NCI-H2196 treated with DMSO at 0.1 percent for 48 hours (cell line): ENCODE results near the gene ACTR5.

ENCODE experiments used
- DNase-seq: peaks from one replicate; lab custom pipeline; 2025; ENCODE audit not compliant: unreplicated experiment; lab: John Stamatoyannopoulos, UW

The ACTR5 gene

DNA sequence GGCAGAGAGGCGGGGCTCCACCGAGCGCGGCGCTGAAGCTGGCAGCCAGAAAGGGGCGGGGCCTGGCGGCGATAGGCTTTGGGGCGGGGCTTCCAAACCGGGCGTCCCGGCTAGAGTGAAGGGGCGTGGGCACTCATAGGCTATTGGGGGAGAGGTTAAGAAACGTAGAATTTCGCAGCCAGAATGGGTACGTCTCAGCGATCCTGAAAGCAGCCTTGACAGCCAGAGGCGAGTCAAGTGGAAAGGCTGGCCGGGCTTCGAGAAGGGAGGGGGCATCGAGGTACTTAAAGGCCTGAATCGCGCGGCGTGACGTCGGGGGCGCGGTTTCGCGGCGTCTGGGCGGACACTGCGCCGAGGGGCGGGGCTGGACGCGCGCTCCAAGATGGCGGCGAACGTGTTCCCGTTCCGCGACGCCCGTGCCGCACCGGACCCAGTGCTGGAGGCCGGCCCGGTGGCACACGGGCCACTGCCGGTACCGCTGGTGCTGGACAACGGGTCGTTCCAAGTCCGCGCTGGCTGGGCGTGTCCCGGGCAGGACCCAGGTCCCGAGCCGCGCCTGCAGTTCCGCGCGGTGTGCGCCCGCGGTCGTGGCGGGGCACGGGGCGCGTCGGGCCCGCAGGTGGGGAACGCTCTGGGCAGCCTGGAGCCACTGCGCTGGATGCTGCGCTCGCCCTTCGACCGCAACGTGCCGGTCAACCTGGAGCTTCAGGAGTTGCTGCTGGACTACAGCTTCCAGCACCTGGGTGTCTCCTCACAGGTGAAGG is at the start of gene ACTR5:
Gene ACTR5 (plus strand): TSS at position 364 of the 764 bp plus-strand sequence. CDS start 19 bp downstream, at position 383.
- peak; percentile 92 for DNase-seq

DNA sequence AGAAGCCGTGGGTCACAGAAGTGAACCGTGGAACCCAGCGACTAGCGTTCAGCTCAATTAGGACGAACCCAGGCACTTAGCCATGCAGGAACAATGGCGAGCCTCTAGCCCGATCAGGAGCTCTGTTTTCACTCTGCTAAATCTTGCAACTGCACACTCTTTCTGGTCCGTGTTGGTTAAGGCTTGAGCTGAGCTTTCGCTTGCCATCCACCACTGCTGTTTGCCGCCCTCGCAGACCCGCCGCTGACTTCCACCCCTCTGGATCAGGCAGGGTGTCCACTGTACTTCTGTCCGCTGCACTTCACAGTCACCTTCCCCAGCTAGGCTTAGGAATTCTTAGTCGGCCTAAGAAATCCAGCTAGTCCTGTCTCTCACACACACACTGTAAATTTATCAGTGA is 49.7 kb upstream of the ACTR5 start:
- no peak for DNase-seq

DNA sequence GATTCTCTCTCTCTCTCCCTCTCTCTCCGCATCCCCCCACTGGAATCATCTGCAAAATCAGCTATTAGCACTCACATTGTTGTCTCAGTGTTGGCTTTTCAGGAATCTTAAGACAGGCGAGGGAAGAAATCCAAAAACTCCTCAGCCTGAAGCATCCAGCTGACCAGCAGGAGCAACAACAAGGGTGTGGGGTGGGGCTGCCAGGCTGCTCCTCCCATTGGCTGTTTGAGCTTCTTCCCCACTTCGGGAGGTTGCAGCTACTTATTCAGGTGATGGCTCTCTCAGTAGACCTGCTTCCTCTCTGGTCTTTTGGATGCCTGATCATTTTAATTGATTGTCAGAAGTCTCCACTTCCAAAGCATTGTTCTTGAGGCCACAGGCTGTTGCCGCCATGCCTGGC is 48.1 kb upstream of the ACTR5 start:
- DNase-seq, result no peak

DNA sequence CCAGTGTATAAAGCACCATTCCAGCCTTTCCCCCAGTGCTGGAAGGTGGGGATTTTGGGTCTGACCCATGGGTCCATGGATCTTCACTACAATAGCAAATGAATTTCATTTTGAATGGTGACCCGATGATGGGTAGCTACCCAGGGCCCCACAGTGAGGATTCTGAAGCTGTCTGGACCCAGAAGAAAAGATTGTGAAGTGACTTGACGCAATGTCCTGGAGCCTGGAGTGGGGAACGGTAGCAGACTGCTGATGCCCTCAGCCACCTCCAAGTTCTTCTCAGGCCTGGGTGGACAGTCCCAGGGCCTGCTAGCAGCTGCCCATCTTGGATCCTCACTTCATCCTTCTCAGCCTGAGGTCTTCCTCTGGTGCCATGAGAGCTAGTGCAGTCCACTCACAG is 47.3 kb upstream of the ACTR5 start:
- DNase-seq, result no peak

DNA sequence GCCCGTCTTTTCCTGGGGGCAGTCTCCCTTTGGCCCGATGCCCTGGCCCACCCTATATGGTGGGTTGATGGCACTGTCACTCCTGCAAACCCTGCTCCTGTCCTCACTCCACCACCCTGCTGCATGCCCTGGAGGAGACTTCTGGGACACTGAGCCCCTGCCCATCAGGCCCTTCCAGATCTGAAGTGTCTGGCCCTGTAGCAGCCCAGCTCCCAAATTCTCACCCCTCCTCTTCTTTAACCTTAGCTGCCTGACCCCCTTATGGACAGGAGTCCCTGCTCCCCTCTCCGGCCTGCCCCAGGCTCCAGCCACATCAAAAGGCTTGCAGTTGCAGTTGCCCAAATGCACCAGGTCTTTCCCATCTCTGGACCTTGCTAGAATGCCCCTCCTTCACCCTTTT is 44.7 kb upstream of the ACTR5 start:
- no peak for DNase-seq

DNA sequence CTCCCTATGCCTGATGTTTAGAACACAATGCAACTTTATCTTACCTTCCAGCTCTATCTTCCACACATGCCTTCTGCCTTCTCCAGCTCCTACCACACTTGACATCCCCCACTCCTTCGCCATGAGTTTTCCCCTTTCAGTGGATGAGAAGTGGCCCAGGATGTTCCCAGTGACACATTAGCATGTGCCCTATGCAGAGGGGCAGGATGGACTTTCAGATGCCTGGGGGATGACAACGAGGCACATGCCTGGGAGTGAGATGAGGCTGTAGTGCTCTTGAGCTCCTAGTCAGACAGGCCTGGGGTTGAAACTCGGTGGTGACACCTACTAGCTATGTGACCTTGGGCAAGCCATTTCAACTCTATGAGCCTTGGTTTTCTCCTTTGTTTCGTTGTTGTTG is 44.1 kb upstream of the ACTR5 start:
- DNase-seq, result no peak

DNA sequence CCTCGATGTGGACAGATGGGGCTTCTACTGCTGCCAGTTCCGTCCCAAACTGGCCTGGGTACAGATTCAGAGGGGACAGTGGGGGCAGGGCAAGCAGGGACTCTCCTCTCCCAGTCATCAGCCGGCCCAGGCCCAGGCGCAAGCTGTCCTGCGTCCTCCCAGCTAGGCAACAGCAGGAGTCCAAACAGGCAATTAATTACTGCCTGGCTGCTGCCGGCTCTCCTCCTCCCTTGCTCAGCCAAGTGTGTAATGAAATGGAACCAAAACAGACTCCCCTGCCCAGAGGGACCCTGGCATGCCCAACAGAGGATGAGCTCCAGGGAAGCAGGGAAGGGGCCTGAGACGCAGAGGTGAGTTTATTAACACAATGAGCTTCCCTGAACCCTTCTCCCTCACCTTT is 41.8 kb upstream of the ACTR5 start:
- no peak for DNase-seq

DNA sequence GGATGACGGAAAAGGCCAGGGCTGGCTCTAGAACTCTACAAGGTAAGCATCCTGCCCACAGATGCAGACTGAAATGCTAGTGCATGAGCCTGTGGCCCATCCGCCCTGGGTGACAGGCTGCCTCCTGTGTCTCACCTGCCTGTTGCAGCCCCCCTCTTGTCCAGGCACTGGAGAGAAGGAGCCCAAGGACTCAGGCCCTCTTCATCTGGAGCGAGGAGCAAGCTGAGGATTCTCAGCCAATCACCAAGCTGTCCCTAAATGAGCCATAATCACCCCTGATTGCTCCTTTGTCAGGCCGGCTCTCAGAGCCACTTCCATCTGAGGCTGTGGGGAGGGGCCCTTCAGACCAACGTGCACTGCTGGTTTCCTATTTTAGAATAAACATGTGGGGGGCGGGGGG is 34.0 kb upstream of the ACTR5 start:
- DNase-seq, result no peak

DNA sequence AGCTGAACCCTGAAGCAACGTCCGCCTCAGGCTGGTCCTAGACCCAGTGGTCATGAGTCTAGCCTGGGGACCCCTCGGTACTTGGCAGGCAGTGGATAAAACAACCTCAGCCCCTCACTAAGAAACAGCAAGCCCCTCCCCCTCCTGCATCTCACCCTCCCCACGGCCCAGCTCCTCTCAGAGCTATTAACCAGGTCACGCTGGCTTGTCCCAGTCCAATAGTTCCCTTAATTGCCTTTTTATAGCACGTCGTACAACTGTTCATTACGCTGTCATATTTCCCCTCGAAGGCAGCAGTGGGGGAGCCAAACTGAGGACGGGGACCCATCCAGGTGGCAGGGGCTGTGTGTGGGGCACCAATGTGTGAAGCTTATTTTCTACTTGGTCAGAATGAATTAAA is 32.6 kb upstream of the ACTR5 start:
- no peak for DNase-seq

DNA sequence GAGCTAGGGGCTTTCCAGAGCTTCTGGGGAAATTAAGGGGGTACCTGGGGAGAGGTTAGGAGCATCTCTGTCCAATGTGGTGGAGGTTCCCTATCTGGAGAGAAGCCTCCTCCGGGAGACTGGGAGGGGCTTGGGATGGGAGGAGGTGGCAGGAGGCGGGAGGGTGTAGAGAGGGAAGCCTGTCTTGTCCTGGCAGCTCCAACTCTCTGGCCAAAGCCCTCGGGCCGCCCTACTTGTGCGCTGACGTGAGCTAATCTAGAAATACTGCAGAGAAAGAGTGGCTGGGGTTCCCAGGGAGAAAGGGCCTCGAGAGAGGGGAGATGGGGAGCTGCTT is 25.6 kb upstream of the ACTR5 start:
- DNase-seq, result no peak

DNA sequence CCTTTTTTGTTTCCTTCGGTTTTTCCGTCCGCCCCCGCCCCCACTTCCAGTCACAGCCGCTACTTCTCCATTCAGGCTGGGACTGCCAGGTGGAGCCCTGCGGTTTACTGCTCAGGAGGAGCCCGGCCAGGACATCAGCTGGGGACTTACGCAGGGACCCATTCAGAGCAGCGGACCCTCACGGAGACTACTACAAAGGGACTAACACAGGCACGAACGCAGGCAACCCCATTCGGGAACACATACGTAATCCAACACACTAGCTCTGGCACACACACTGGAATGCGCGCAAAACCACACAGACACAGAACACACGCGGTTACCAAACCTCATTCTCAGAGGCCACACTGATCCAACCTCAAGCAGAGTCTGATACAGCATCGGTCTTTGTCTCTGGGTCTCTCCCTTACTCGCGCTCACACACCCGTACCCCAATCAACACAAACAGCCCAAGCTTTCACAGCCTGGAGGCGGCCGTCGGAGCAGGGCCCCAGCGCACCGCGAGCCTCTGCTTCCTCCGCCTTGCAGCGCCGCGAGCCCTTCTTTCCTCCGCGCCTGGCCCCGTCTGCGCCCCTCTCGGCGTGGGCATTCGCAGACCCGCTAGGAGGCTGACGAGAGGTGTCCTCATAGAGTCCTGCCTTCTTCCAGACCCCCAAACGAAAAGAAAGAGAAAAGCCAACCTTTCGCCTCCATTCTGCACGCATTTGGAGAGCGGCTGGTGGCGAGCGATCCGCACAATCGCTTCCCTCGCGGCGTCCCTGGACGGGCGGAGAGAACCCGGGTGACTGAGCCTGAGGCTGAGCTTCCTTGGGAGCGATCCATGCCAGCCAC is 25.0 kb upstream of the ACTR5 start:
- DNase-seq, result no peak

DNA sequence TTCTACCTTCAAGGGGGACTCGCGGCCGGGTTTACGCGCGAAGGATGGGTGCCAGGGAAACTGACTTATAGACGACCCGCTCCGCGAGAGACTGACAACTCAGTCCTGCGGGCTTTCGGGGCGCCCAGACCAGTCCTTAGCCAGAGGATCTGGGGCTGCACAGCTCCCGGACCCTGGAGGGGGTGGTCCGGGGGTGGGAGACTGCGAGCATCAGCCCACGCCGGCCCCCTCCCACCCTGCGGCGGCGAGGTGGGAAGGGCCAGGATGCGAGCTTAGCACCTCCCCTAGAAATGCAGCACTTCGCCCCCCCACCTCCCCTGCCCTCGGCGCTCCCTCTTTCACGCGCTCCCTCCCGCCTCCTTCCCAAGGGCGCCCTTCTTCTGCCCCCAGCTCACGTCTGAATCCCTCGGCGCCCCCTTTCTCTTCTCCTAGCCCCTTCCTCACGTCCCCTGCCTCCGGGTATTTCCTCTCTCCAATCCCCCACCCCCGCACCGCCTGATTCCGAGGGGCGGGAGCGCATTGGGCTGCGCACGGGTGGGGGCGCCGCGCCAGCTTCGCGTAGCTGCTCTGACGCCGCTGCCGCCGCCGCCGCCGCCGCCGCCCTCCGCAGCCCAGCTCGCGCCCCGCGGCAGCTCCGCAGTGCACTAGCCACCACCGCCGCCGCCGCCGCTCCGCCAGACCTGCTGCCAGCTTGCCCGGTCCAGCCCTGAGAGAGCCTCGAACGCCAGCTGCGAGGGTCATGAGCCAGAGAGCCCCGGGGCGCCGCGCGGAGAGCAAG is 24.2 kb upstream of the ACTR5 start, which contains the start of gene SLC32A1:
Gene SLC32A1 (plus strand): TSS at position 639 of the 778 bp plus-strand sequence. CDS start 239 bp downstream, outside the sequence.
- DNase-seq, result no peak

DNA sequence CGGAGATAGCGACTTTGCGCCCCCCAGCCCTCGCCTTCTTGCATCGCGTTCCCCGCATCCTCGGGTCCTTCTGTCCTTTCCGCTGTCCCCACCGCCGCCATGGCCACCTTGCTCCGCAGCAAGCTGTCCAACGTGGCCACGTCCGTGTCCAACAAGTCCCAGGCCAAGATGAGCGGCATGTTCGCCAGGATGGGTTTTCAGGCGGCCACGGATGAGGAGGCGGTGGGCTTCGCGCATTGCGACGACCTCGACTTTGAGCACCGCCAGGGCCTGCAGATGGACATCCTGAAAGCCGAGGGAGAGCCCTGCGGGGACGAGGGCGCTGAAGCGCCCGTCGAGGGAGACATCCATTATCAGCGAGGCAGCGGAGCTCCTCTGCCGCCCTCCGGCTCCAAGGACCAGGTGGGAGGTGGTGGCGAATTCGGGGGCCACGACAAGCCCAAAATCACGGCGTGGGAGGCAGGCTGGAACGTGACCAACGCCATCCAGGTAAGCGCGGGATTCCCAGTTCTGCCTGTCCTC is 23.6 kb upstream of the ACTR5 start:
- DNase-seq, result no peak

DNA sequence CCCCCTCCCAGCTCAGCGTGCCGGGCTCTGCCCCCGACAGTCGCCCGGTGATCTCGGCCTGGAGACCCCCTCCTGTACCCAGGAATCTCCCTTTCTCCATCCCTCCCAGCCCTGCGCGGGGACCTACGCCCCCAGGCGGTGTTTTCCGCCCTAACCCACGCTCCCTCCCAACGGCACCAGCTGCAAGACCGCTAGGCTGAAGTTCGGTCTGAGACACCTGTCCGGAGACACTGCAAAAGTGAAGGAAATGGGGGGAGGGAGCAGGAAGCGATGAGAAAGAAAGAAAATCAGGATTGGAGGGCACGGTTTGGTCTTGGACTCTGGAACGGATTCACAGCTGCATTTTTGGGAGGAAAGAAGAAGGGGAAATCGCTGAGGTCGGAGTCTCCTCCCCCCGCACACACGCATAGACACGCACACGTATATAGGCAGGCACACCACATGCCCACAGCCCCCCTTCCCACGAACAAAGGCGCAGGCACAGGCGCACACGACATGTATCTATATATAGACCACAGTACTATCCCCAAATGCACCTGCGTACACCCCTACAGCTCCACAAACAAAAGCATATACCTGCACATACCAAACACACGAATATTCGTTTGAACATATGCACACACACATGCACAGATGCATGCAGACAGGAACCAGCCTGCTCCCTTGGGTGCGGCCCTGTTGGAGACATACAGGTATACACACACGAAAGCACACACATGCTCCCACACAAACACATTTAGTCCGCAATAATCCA is 22.9 kb upstream of the ACTR5 start:
- no peak for DNase-seq

DNA sequence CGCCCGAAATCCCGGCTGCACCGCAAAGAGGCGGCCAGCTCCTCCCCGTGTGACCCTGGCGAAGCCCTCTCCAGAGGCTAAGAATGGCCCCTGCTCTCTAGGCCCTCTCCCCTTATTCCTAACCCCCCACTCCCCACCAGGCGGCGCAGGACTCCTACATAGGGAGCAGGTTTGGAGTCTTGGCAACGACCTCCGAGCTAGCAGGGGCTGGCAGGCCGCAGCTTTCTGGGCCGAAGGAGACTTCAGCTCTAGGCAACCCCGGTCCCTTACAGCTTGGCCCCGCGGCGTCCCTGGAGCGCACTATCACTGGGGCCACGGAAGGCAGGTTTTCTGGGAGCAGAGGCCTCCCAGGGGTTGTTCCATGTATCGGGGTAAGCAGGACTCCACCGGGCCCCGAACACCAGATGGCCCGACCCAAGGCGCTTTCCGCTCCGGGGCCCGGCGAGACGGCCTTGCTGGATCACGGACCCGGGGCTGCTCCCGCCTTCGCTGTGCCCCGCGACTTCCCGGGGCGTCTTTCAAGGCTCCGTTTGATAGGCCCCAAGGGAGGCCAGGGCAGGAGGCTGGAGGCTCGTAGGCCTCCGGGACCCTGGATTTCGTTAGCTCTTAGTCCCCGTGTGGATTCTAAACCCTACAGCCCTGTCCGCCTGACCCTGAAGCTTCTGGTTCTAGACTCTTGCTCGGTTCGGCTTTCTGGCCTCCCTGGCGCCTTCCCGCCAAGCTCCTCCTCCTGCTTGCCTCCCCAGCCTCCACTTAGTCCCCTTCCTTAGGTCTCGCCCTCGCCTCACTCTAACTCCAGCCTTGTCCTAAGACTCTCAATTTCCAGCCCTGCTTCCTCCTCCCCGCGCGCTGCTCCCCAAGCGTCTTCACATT is 22.1 kb upstream of the ACTR5 start:
- no peak for DNase-seq

DNA sequence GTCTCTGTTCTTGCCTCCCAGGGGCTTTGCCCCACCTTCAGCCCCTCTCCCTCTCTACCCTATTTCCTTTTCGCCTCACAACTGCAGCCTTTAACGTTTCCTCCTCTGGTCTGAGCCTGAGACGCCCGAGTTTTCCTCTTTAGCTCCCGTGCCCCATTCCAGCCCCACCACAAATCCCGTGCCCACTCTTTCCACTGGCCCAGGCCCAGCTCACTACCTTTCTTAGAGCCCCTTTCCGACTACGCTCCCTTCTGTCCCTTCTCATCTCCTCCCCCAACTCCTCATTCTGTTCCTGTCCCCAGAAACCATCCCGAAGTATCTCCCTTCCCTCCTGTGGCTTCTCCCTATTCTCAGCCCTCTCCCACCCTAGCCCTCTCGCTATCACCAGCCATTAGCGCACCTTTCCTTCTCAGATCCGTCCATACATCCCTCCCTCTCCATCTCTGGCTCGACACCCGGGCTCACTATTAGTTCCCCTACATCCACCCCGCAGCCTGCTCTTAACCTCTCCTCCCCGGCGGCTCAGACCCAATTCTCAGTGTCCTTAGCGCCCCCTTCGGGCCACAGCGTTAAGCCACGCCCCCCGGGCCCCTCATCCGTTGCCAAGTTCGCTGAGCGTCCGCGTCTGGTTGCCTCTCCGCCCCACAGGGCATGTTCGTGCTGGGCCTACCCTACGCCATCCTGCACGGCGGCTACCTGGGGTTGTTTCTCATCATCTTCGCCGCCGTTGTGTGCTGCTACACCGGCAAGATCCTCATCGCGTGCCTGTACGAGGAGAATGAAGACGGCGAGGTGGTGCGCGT is 21.3 kb upstream of the ACTR5 start:
- DNase-seq, result no peak

DNA sequence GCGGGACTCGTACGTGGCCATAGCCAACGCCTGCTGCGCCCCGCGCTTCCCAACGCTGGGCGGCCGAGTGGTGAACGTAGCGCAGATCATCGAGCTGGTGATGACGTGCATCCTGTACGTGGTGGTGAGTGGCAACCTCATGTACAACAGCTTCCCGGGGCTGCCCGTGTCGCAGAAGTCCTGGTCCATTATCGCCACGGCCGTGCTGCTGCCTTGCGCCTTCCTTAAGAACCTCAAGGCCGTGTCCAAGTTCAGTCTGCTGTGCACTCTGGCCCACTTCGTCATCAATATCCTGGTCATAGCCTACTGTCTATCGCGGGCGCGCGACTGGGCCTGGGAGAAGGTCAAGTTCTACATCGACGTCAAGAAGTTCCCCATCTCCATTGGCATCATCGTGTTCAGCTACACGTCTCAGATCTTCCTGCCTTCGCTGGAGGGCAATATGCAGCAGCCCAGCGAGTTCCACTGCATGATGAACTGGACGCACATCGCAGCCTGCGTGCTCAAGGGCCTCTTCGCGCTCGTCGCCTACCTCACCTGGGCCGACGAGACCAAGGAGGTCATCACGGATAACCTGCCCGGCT is 20.6 kb upstream of the ACTR5 start:
- DNase-seq, result no peak

DNA sequence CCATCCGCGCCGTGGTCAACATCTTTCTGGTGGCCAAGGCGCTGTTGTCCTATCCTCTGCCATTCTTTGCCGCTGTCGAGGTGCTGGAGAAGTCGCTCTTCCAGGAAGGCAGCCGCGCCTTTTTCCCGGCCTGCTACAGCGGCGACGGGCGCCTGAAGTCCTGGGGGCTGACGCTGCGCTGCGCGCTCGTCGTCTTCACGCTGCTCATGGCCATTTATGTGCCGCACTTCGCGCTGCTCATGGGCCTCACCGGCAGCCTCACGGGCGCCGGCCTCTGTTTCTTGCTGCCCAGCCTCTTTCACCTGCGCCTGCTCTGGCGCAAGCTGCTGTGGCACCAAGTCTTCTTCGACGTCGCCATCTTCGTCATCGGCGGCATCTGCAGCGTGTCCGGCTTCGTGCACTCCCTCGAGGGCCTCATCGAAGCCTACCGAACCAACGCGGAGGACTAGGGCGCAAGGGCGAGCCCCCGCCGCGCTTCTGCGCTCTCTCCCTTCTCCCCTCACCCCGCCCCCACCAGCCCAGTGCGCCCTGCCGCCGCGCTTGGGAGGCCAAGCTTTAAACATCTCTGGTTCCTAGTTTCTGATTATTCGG is 20.0 kb upstream of the ACTR5 start:
- DNase-seq, result no peak
